T-cell (primary cell): Measurements from ENCODE around the gene DLGAP5. TPM values are rescaled to one million over a fixed set of nuclear protein-coding genes. Genes with fewer than 3 reads are reported as not detected.

Experiments
- ATAC-seq, 4 experiments: fragments of 200-7000 bp in 3 of 4; fragments of 150-1000 bp in 1 of 4; cut with Tn5 transposase; replicated peaks in 1 of 4; 1 replicate in 3 of 4; 2 replicates in 1 of 4; pipeline ENCODE4 v1.10.0; 2021; ENCODE audit warnings: moderate library complexity in 3 of 4, mild to moderate bottlenecking in 2 of 4, moderate number of reproducible peaks in 1 of 4
- CTCF ChIA-PET, 2 donors: fragments of 300-600 bp; sonication (Branson Sonifier 250); formaldehyde crosslinking; loops; one replicate each; lab custom pipeline; 2022; ENCODE audit warnings: antibody characterized with exemption in 2 of 2; lab: Charles Lee
- POLR2A ChIA-PET, 2 donors: fragments of 300-600 bp; sonication (Branson Sonifier 250); formaldehyde crosslinking; loops; one replicate each; lab custom pipeline; 2022; ENCODE audit warnings: antibody characterized with exemption in 2 of 2; lab: Charles Lee
- DNase-seq, 35 experiments: peaks; one replicate each; pipeline versions ENCODE4 v3.0.0 to v3.0.0-alpha.2; 2013 to 2023
- H3K27ac ChIP-seq: one replicate; pipeline ENCODE4 v1.5.1; 2013; ENCODE audit warnings: low read length
- H3K27me3 ChIP-seq, 2 experiments: replicated peaks in 1 of 2; 1 replicate in 1 of 2; 2 replicates in 1 of 2; pipeline versions ENCODE4 v1.6.1 to v1.7.0; 2013; ENCODE audit warnings: low read length in 1 of 2, mixed read lengths in 1 of 2; ENCODE audit not compliant: control insufficient read depth in 2 of 2, insufficient read depth in 2 of 2; ENCODE audit errors: extremely low read depth in 1 of 2
- H3K36me3 ChIP-seq, 2 donors: 1 replicate in 1 of 2; 2 replicates in 1 of 2; pipeline versions ENCODE4 v1.6.1 to v1.7.0; 2013; ENCODE audit warnings: low read length in 1 of 2; ENCODE audit not compliant: control insufficient read depth in 2 of 2, insufficient read depth in 1 of 2; ENCODE audit errors: extremely low read depth in 1 of 2
- H3K4me1 ChIP-seq, 2 experiments: 1 replicate in 1 of 2; 2 replicates in 1 of 2; pipeline versions ENCODE4 v1.6.1 to v1.7.0; 2013; ENCODE audit warnings: low read length in 2 of 2, mixed read lengths in 1 of 2; ENCODE audit not compliant: insufficient read depth in 2 of 2, control insufficient read depth in 1 of 2; ENCODE audit errors: extremely low read depth in 1 of 2
- H3K4me3 ChIP-seq, 2 donors: 1 replicate in 1 of 2; 2 replicates in 1 of 2; pipeline versions ENCODE4 v1.5.1 to v1.7.0; 2013; ENCODE audit warnings: mild to moderate bottlenecking in 2 of 2, low read length in 1 of 2, moderate library complexity in 1 of 2; ENCODE audit not compliant: control insufficient read depth in 1 of 2; ENCODE audit errors: extremely low read depth in 1 of 2
- H3K9me3 ChIP-seq: 2 replicates; pipeline ENCODE4 v1.7.0; 2013
- H3K27ac Mint-ChIP-seq, 2 donors: one replicate each; pipeline ENCODE4 v1.8.0; 2020 to 2021; ENCODE audit warnings: mild to moderate bottlenecking in 2 of 2, mixed read lengths in 2 of 2
- H3K27me3 Mint-ChIP-seq, 2 donors: one replicate each; pipeline ENCODE4 v1.8.0; 2021 to 2022; ENCODE audit warnings: mixed read lengths in 2 of 2
- H3K36me3 Mint-ChIP-seq: one replicate; pipeline ENCODE4 v1.8.0; 2021; ENCODE audit warnings: mixed read lengths
- H3K4me1 Mint-ChIP-seq, 3 donors: one replicate each; pipeline ENCODE4 v1.8.0; 2020 to 2022; ENCODE audit warnings: mixed read lengths in 3 of 3, mild to moderate bottlenecking in 1 of 3
- H3K4me3 Mint-ChIP-seq, 3 donors: one replicate each; pipeline ENCODE4 v1.8.0; 2020 to 2022; ENCODE audit warnings: mild to moderate bottlenecking in 3 of 3, mixed read lengths in 3 of 3, moderate library complexity in 3 of 3
- H3K9me3 Mint-ChIP-seq, 3 donors: one replicate each; pipeline ENCODE4 v1.8.0; 2020 to 2022; ENCODE audit warnings: mixed read lengths in 3 of 3
- WGBS: methylation state at CpG from one replicate; pipeline ENCODE4 v1.1.5; 2013; ENCODE audit warnings: missing lambda C conversion rate; ENCODE audit not compliant: insufficient coverage; 5-methylcytosine and 5-hydroxymethylcytosine counted together
- total RNA-seq, 35 experiments: library from RNA in 6 of 35; stranded (reverse) in 6 of 35; fragments of 120-200 nt in 1 of 35; gene quantifications; one replicate each; pipeline versions ENCODE4 v1.2.1 to v1.2.4 and lab custom pipeline; 2013 to 2026

The DLGAP5 gene
- total RNA-seq, 5 donors from 2014 or later (not counting 1 experiment from before 2014, with no cell fraction given), result 0.41 to 1.3 (median 0.73) TPM

DNA sequence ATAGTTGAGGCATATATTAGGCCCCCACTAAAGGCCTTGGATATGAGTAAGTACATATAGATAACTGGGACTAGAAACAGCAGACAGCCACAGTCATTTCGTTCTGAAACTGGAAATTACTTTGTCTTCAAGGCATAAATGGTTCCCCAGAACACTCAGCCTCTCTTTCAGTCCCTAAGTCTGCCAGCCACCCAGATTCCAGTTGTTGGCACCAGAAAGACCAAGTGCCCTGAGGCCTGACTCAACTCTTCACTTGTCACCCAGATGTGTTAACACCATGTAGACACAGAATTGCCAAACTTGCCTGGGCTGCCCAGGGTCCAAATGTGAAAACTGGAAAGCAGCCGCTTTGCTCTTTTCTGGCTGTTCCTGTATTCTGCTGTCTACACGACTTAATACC, 65.4 kb downstream of the DLGAP5 start:
- H3K9me3 Mint-ChIP-seq, result no peaks in the 10 kb centered on the region
- ATAC-seq (no peak), DNase-seq (no peak)
- ChIA-PET POLR2A (no interaction called here), CTCF (no interaction called here)
- peaks cover 0 to 23% of the 10 kb centered on the region in 2 experiments for H3K4me1 ChIP-seq
- peaks cover 4 to 16% of the 10 kb centered on the region in 2 experiments for H3K27me3 ChIP-seq
- no peaks in the 10 kb centered on the region for H3K9me3 ChIP-seq
- no peak overlapping the region for H3K27ac ChIP-seq
- peaks cover 8 to 25% of the 10 kb centered on the region in 2 donors for H3K27me3 Mint-ChIP-seq
- H3K36me3 Mint-ChIP-seq, result no peaks in the 10 kb centered on the region
- peaks cover 18 to 30% (median 18%) of the 10 kb centered on the region in 3 donors for H3K4me1 Mint-ChIP-seq
- no peaks in the 10 kb centered on the region for H3K36me3 ChIP-seq
- H3K27ac Mint-ChIP-seq, result peak overlapping the region in 1 of 2 donors; percentile 19
- no peak overlapping the region for H3K4me3 ChIP-seq
- no peak overlapping the region for H3K4me3 Mint-ChIP-seq
- WGBS, result 60% methylated on average over 2 of the region's 3 CpGs

DNA sequence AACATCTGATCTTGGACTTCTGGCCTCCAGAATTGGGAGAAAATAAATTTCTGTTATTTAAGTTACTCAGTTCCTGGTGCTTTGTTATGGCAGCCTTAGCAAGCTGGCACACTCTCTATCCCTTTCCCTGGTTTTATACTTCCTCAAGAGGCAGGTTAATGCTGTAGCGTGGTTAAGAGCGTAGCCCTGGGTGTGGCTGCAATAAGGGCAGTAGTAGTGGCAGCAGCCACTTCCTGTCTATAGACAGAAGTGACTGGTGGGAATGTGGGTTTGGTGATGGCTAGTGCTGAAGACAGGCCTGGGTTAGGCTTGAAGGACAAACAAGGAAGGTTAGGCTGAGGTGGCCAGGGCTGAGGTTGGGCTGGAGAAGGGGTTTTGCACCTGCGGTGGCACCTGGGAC, 66.0 kb downstream of the DLGAP5 start:
- Mint-ChIP-seq H3K4me1 (peaks cover 18 to 26% (median 18%) of the 10 kb centered on the region in 3 donors), H3K4me3 (no peak overlapping the region), H3K27me3 (peaks cover 8 to 22% of the 10 kb centered on the region in 2 donors), H3K9me3 (no peaks in the 10 kb centered on the region), H3K36me3 (no peaks in the 10 kb centered on the region), H3K27ac (peak overlapping the region; percentile 3 to 45)
- Histone ChIP-seq H3K27ac (peak overlapping the region; percentile 36), H3K4me3 (no peak overlapping the region), H3K27me3 (peaks cover 3 to 14% of the 10 kb centered on the region in 2 experiments), H3K9me3 (no peaks in the 10 kb centered on the region), H3K4me1 (peaks cover 0 to 23% of the 10 kb centered on the region in 2 experiments), H3K36me3 (no peaks in the 10 kb centered on the region)
- CTCF ChIA-PET, result no interaction called here
- ATAC-seq (no peak), DNase-seq (peak in 1 of 35 experiments; percentile 38)
- 50% methylated on average over 3 of the region's 3 CpGs for WGBS
- POLR2A ChIA-PET, result no interaction called here

DNA sequence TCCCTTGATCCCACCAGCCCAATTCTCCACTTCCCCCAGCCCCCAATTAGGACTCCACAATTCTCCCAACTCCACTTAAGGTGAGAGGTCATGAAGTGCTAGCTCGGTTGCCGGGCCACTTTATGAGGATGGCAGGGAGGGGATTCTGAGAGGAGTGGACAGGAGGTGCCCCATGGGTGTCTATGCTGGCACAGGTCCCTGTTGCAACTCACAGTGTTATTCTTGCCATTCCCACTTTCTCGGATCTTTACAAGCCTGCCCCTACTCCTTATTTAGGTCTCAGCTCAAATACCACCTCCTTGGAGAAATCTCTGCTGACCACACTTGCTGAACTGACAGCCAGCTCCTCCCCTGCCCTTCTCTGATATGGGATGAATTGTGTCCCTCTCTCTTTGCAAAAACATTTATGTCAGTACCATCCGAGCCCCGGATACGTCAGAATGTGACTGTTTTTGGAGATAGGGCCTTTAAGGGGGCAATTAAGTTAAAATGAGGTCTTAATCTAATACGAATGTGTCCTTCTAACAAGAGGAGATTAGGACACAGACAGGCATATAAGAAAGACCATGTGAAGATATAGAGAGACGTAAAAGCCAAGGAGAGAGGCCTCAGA, 66.5 kb downstream of the DLGAP5 start:
- H3K36me3 Mint-ChIP-seq, result no peaks in the 10 kb centered on the region
- peaks cover 3 to 10% of the 10 kb centered on the region in 2 experiments for H3K27me3 ChIP-seq
- no peaks in the 10 kb centered on the region for H3K9me3 Mint-ChIP-seq
- H3K36me3 ChIP-seq, result no peaks in the 10 kb centered on the region
- peak overlapping the region in 1 of 2 donors; percentile 29 for H3K27ac Mint-ChIP-seq
- H3K27ac ChIP-seq, result no peak overlapping the region
- POLR2A ChIA-PET, result no interaction called here
- no peak overlapping the region for H3K4me3 Mint-ChIP-seq
- ATAC-seq (no peak), DNase-seq (no peak)
- no CpG with 5 or more reads among the region's 8 CpGs for WGBS
- CTCF ChIA-PET, result no interaction called here
- peaks cover 0 to 19% of the 10 kb centered on the region in 2 experiments for H3K4me1 ChIP-seq
- H3K4me1 Mint-ChIP-seq, result peaks cover 14 to 21% (median 18%) of the 10 kb centered on the region in 3 donors
- no peak overlapping the region for H3K4me3 ChIP-seq
- H3K27me3 Mint-ChIP-seq, result peaks cover 4 to 19% of the 10 kb centered on the region in 2 donors
- no peaks in the 10 kb centered on the region for H3K9me3 ChIP-seq

DNA sequence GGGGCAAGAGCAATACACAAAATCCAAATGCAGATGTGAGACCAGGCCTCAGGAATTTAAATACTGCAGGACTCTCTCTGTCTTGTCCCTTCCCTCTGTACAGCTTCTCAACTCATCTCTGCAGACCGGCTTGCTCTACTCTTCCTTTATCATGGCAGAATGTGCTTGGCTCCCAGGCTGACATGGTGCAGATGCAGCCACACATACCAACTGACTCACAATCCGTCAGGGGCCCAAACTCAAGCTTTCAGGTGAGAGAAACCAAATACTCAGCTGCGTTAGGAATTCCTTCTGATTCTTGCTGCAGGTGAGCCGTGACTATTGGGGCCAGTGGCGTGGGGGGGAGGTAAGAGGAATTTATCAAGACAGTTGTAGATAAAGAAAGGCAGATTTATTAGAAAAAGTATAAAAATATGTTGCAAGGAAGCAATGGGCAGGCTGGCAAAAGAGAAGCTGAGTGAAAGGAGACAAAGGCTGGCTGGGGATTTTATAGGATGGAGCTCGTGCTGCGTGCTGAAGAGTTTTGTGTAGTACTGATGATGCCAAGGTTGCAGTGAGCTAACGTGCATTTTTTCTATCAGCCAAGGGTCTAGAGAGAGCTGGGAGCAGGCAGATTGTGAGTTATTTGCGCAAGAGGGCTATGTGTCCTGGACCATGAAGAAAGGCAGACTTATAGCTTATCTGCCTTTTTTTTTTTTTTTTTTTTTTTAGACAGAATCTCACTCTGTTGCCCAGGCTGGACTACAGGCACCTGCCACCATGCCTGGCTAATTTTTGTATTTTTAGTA, 67.3 kb downstream of the DLGAP5 start:
- Mint-ChIP-seq H3K27ac (no peak overlapping the region), H3K9me3 (no peaks in the 10 kb centered on the region), H3K4me1 (peaks cover 12 to 19% (median 18%) of the 10 kb centered on the region in 3 donors), H3K27me3 (peaks cover 4 to 19% of the 10 kb centered on the region in 2 donors), H3K4me3 (no peak overlapping the region), H3K36me3 (no peaks in the 10 kb centered on the region)
- CTCF ChIA-PET, result interaction anchor here in 1 of 2 donors (0.7 kb wide), 1 partner anchor 190 kb away, joined by 3 read pairs; no protein-coding TSS in a partner anchor
- 94% methylated on average over 7 of the region's 9 CpGs for WGBS
- H3K27ac ChIP-seq, result no peak overlapping the region
- H3K4me1 ChIP-seq, result peaks cover 0 to 12% of the 10 kb centered on the region in 2 experiments
- POLR2A ChIA-PET, result interaction anchor here (0.6 kb wide), 3 partner anchors 69 to 1958 kb away, joined by 4 to 5 read pairs (median 4); no protein-coding TSS in a partner anchor
- ATAC-seq (no peak), DNase-seq (no peak)
- no peaks in the 10 kb centered on the region for H3K36me3 ChIP-seq
- H3K27me3 ChIP-seq, result peaks cover 2 to 4% of the 10 kb centered on the region in 2 experiments
- H3K9me3 ChIP-seq, result no peaks in the 10 kb centered on the region
- H3K4me3 ChIP-seq, result no peak overlapping the region

DNA sequence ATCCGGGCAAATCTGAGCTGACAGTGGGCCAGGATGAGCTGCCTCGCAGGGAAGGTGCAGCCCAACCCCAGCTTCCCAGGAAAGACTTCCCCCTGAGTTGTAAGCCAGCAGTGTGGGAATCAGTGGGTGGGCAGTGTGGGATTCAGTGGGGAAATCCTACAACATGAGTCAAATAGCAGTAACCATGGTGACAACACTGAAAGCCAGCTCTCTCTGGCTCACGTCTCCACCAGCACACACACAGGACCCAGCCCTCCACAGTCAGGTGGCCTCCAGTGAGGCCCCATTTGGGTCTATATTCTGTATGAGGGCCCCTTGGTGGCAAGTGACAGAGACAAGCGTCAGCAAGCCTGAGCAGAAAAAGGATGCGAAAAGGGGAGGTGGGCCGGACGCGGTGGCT, 68.3 kb downstream of the DLGAP5 start:
- Mint-ChIP-seq H3K27me3 (peaks cover 0 to 13% of the 10 kb centered on the region in 2 donors), H3K9me3 (no peaks in the 10 kb centered on the region), H3K36me3 (no peaks in the 10 kb centered on the region), H3K27ac (no peak overlapping the region), H3K4me3 (no peak overlapping the region), H3K4me1 (peaks cover 8 to 17% (median 13%) of the 10 kb centered on the region in 3 donors)
- Histone ChIP-seq H3K27ac (no peak overlapping the region), H3K27me3 (peaks cover under 1 to 4% of the 10 kb centered on the region in 2 experiments), H3K36me3 (no peaks in the 10 kb centered on the region), H3K9me3 (no peaks in the 10 kb centered on the region), H3K4me3 (no peak overlapping the region), H3K4me1 (peaks cover 0 to 12% of the 10 kb centered on the region in 2 experiments)
- ATAC-seq (no peak), DNase-seq (no peak)
- ChIA-PET CTCF (no interaction called here), POLR2A (interaction anchor here in 1 of 2 donors (0.5 kb wide), 1 partner anchor 200 kb away, joined by 3 read pairs; no protein-coding TSS in a partner anchor)
- WGBS, result 17% methylated on average over 1 of the region's 8 CpGs

DNA sequence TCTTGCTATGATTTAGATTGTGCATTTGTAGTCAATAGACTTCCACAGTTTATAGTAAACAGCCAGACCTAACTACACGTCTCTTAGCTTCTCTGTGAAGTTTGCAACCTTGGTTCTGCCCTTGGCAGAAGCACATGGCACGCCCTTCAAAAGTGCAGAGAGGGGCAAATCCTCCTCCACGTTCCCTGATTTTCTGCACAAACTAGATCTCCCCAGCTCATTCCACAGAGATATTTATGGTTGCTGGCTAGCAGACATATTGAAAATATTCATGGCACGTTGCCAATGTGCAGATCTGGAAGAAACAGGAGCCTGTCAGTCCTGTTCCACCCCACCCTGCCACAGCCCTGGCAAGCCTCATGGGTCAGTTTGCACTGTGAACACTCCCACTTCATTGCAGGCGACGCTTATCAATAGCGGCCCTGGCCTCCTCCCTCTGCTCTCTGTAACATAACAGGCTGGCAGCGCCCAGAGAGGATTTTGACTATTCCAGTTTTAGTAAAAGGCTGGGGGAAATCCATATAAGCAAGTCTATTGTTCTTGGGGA, 68.9 kb downstream of the DLGAP5 start:
- POLR2A ChIA-PET, result no interaction called here

More for the DNA sequence above, 68.9 kb downstream of the DLGAP5 start:
- H3K4me3 ChIP-seq, result no peak overlapping the region
- H3K4me3 Mint-ChIP-seq, result no peak overlapping the region
- H3K9me3 Mint-ChIP-seq, result no peaks in the 10 kb centered on the region
- ATAC-seq, result no peak
- no peak overlapping the region for H3K27ac ChIP-seq
- peaks cover 0 to 10% of the 10 kb centered on the region in 2 donors for H3K27me3 Mint-ChIP-seq
- peaks cover 0 to 4% of the 10 kb centered on the region in 2 experiments for H3K27me3 ChIP-seq
- H3K36me3 Mint-ChIP-seq, result no peaks in the 10 kb centered on the region
- H3K27ac Mint-ChIP-seq, result no peak overlapping the region
- peaks cover 0 to 12% of the 10 kb centered on the region in 2 experiments for H3K4me1 ChIP-seq
- H3K4me1 Mint-ChIP-seq, result peaks cover 8 to 17% (median 13%) of the 10 kb centered on the region in 3 donors
- DNase-seq, result no peak
- H3K9me3 ChIP-seq, result no peaks in the 10 kb centered on the region
- WGBS, result 100% methylated on average over 4 of the region's 8 CpGs
- CTCF ChIA-PET, result no interaction called here
- no peaks in the 10 kb centered on the region for H3K36me3 ChIP-seq
